BJ (cell line): Measurements from ENCODE around the gene PIAS1. TPM values are rescaled to one million over a fixed set of nuclear protein-coding genes. Genes with fewer than 3 reads are reported as not detected.

Source experiments
- CTCF ChIA-PET: fragments of 350-600 bp; formaldehyde crosslinking; extraction: SDS; loops from one replicate; lab custom pipeline; 2021; ENCODE audit warnings: antibody characterized with exemption, inconsistent platforms; lab: Yijun Ruan, JAX
- POLR2A ChIA-PET: fragments of 300-600 bp; sonication (Branson Sonifier 250); formaldehyde crosslinking; extraction: SDS; loops from one replicate; lab custom pipeline; 2021; ENCODE audit warnings: antibody characterized with exemption; lab: Charles Lee
- DNase-seq: peaks from one replicate; pipeline ENCODE4 v3.0.0-alpha.2; 2011; ENCODE audit warnings: low read depth
- H3K27me3 ChIP-seq: 2 replicates; pipeline ENCODE4 v1.6.0; 2011; ENCODE audit warnings: low read length; ENCODE audit not compliant: control insufficient read depth, insufficient read depth
- H3K36me3 ChIP-seq: 2 replicates; pipeline ENCODE4 v1.5.1; 2011; ENCODE audit warnings: low read length; ENCODE audit not compliant: control insufficient read depth, insufficient read depth
- H3K4me3 ChIP-seq: 2 replicates; pipeline ENCODE4 v1.5.1; 2011; ENCODE audit warnings: low read depth, mild to moderate bottlenecking, control low read depth, low read length
- polyA plus RNA-seq: library from polyadenylated mRNA; depleted of rRNA; stranded (reverse); fragments of >200 nt; gene quantifications from 2 replicates; pipeline ENCODE4 v1.2.3, GENCODE V29; 2011
- TF ChIP-seq, protein P1 (sequence below): IDR thresholded peaks from 2 replicates; pipeline ENCODE4 v1.5.1; 2011; ENCODE audit warnings: low read depth, mild to moderate bottlenecking, control low read depth, inconsistent platforms, low read length, moderate library complexity; ENCODE audit not compliant: insufficient read depth

PIAS1 gene
- polyA plus RNA-seq, 1 experiment, result 37.4 TPM

DNA sequence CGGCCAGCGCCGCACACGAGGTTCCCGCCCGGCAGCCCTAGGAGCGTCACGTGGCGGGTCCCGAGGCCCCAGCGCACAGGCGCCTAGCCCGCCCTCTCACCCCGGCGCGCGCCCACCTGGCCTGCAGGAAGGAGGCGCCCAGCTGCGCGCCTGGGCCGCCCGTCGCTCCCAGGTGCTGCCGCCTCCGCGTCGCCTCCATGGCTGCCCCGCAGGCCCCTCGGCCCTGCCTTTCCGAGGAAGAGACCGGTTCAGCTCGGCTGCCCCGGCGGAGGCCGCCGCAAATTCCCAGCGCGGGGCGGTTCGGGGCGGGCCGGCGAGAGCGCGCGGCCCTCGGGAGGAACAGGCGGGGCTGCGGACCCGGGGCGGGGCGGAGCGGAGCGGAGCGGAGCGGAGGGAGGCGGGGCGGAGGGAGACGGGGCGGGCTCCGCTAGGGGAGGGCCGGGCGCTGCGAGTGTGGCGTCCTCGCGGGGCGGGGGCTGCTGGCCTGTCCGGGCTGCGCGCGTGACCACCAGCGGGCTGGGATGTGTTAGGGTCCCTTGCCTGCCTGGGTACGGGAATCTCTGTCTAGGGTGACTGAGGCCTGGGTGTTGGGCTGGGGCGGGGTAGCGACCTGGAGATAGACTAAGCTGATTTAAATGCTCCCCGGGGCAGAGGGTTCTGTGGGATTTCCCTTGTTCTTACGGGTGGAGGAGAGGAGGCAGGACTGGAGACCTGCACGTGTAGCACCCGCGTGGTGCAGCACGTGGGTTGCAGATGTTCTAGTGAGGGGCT is 175.5 kb downstream of the PIAS1 start, which contains the start of gene CLN6:
Gene CLN6 (minus strand): TSS at position 343 of the 771 bp plus-strand sequence. CDS start 144 bp downstream, at position 199.
- H3K36me3 ChIP-seq, result no peaks in the 10 kb centered on the region
- TF ChIP-seq, protein P1, sequence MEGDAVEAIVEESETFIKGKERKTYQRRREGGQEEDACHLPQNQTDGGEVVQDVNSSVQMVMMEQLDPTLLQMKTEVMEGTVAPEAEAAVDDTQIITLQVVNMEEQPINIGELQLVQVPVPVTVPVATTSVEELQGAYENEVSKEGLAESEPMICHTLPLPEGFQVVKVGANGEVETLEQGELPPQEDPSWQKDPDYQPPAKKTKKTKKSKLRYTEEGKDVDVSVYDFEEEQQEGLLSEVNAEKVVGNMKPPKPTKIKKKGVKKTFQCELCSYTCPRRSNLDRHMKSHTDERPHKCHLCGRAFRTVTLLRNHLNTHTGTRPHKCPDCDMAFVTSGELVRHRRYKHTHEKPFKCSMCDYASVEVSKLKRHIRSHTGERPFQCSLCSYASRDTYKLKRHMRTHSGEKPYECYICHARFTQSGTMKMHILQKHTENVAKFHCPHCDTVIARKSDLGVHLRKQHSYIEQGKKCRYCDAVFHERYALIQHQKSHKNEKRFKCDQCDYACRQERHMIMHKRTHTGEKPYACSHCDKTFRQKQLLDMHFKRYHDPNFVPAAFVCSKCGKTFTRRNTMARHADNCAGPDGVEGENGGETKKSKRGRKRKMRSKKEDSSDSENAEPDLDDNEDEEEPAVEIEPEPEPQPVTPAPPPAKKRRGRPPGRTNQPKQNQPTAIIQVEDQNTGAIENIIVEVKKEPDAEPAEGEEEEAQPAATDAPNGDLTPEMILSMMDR, result no peak
- POLR2A ChIA-PET, result interaction anchor here (0.6 kb wide), 2 partner anchors 34 to 659 kb away, joined by 5 to 8 read pairs; no protein-coding TSS in a partner anchor
- no peaks in the 10 kb centered on the region for H3K27me3 ChIP-seq
- H3K4me3 ChIP-seq, result peak within 1 kb of the TSS; percentile 82
- DNase-seq, result peak; percentile 37
- CTCF ChIA-PET, result interaction anchor here (0.6 to 1.1 kb wide), 3 partner anchors 11 to 703 kb away, joined by 3 read pairs; no protein-coding TSS in a partner anchor

DNA sequence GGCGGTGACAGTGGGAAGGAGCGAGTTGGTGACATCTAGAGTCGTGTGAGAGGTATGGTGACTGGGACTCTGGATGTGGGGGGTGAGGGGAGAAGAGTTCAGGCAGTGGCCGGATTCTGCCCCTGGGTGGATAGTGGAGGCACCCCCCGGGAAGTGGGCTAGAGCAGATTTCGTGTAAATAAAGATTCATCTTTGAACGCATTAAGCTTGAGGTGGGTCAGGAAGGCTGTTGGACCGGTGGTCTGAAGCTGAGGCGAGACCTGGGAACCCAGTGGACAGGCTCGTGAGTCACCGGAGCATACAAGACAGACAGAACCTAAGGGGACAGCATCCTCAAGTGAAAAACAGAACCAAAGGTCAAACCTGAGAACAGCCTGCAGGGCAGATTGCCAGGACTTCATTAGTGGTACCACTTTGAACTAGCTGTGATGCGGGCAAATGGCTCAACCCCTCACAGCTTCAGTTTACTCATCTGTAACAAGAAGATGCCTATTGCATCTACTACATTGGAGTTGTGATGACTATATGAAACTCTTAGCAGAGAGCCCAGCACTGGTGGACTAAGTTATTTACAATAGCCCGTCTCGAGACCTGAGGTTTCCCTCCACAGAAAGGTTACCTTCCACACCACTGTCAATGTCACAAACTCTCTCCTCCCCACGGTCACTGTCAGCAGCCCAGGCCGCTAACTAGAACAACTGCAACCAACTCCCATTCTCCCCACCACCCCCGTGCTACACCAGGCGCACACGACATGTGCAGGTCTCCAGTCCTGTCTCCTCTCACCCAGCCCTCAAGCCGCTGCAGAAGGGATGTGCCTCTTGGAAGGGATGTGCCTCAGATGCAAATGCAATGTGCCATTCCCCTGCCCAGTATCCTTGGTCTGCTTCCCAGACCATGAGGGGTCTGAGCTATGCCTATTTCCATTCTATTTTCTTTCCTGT is 176.3 kb downstream of the PIAS1 start:
- TF ChIP-seq, protein P1, result no peak
- DNase-seq, result no peak
- POLR2A ChIA-PET, result no interaction called here
- Histone ChIP-seq H3K4me3 (peak overlapping the region; percentile 82), H3K36me3 (no peaks in the 10 kb centered on the region), H3K27me3 (no peaks in the 10 kb centered on the region)
- CTCF ChIA-PET, result interaction anchor here (0.9 kb wide), 1 partner anchor 12 kb away, joined by 3 read pairs; no protein-coding TSS in a partner anchor

DNA sequence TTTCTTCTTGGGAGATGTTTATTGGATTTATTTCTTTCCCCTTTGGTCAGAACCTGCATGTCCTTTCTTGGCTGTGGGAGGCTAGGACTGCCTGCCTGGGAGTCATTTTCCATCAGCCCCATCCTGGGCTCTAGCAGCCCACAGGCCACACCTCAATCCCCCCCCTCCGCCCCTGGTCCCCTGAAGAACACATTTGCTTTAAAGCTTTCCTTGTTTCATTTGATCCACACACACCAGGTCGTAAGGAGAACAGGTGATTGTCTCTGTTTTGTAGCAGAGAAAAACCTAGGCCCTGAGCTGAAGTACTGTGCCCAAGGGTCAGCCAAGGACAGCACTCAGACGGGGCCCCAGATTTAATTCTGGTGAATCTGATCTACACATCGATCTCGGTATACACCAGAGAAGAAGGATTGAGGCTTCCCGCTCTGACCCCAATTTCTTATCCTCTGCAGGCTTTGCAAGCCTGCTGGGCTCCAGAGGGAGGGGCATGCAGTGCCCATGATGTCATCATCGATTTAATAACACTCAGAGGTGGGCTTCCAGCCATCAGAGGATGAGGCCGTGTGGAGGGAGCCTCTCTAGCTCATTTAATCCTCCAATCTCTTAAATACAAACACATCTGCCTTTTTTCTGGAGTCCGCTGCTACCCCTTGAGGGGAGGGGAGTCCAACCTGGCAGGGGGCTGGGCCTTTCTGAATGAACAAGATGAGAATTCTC is 177.1 kb downstream of the PIAS1 start:
- CTCF ChIA-PET, result interaction anchor here (1.4 kb wide), 1 partner anchor 11 kb away, joined by 5 read pairs; no protein-coding TSS in a partner anchor
- POLR2A ChIA-PET, result no interaction called here
- DNase-seq, result no peak

DNA sequence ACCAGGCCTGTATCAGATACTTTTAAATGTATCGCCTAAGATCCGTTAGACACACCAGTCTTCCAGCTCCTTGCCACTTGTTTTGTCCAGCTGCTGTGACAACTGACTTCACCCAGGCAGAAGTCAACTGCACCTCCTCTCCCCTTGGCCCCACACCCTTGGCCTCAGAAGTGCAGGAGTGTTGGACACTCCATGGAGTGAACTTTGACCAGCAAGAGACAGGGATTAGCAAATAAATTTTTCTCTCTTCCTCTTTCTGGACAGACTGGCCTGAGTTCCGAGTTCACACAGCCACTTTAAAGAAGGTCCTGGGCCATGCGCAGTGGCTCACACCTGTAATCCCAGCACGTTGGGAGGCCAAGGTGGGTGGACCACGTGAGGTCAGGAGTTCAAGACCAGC is 178.3 kb downstream of the PIAS1 start:
- H3K4me3 ChIP-seq, result no peak overlapping the region
- TF ChIP-seq, protein P1, result no peak
- CTCF ChIA-PET, result interaction anchor here (0.8 to 1.4 kb wide), 2 partner anchors 12 to 21 kb away, joined by 4 to 5 read pairs; no protein-coding TSS in a partner anchor
- H3K27me3 ChIP-seq, result no peaks in the 10 kb centered on the region
- POLR2A ChIA-PET, result no interaction called here
- H3K36me3 ChIP-seq, result no peaks in the 10 kb centered on the region
- DNase-seq, result no peak

More for the DNA sequence above, 177.1 kb downstream of the PIAS1 start:
- Histone ChIP-seq H3K36me3 (no peaks in the 10 kb centered on the region), H3K4me3 (no peak overlapping the region), H3K27me3 (no peaks in the 10 kb centered on the region)
- TF ChIP-seq, protein P1, result no peak
